ENCODE results near the gene HERC4.
A peak's percentile ranks its signal among the peaks of the same experiment; 100 is the strongest.
"Not testable (repeated sequence)": the region's sequence is repeated elsewhere in the genome, so short reads cannot be mapped to it uniquely, and the experiment has no call there.

HERC4 gene

DNA sequence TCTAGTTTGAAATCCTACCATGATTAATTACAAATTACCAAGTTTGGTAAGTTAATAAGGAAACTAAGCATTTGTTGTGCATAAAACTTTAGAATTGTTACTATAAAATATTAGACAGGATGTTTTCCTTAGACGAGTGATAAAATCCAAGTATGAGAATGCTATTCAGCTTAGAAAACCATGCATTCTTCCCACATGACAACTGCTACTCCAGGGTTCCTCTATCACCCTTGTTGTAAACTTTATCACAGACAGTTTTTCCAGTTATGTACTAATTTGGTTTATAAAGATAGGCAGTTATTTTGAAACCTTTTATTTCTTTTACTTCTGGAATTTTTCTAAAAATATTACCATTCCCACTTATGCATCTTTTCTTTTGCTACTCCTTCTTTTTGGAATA, 138.7 kb downstream of the HERC4 start:
- DNase-seq = no peak

DNA sequence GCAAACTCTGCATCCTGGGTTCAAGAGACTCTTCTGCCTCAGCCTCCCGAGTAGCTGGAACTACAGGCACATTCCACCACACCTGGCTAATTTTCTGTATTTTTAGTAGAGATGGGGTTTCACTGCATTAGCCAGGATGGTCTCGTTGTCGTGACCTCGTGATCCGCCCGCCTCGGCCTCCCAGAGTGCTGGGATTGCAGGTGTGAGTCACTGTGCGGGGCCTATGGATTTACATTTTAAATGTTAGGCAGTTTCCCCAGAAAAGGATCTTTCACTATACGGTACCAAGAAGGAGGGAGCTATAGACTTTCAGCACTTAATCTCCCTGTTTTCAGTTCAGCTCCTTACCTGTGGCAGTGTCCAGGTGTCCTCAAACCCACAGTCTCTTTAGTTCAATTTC, 139.9 kb downstream of the HERC4 start:
- DNase-seq = no peak

DNA sequence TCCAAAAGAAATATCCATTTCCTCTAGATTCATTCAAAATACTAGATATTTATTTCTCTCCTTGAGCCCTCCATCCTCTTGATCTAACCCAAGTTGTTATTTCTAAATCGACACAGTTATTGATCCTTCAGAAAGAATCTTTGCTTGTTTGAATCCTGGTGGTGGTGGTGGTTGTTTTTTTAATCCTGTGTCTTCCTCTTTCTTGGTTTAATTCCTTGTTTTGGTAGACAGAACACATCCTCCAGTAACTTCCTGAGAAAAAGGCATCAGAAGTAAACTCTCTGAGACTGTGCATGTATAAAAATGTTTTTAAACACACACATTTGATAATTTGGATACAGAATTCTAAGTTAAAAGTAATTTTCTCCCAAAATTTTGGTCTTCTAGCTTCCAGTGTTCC, 140.7 kb downstream of the HERC4 start:
- peak; percentile 8 for DNase-seq

DNA sequence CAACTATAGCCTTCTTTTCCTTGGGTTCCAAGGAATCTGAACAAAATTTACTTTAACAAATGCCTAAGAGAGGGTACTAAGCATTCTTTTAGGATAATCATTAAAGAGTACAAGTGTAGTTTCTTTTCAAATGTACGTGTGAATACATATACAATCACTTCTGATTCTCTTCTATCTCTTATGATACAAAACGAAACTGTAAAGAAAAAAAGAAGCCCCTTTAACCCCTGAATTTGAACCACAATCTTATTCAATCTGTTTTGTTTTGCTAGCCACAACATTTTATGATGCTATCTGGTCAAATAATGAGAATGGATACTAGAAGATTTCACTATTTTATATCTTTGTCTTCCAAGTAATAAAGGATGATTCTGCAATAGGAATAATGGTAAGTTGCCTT, 141.9 kb downstream of the HERC4 start:
- DNase-seq = no peak

DNA sequence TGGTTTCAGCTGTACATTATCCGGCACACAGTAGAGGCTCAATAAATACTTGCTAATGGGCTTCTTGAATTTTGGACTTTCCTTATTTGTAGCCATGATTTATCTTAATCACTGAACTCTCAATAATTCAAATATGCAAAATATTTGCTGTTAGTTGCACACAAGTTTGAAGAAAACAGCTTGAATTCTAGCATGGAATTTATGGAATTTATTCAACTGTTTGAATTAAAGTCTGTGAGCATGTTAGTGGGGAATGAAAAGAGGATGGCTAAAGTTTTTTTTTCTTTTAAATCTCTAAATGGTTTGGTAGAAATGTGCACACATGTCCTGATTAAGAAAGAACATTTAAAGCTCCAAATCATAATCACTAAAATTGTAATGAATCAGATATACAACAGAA, 148.1 kb downstream of the HERC4 start:
- no peak for DNase-seq

DNA sequence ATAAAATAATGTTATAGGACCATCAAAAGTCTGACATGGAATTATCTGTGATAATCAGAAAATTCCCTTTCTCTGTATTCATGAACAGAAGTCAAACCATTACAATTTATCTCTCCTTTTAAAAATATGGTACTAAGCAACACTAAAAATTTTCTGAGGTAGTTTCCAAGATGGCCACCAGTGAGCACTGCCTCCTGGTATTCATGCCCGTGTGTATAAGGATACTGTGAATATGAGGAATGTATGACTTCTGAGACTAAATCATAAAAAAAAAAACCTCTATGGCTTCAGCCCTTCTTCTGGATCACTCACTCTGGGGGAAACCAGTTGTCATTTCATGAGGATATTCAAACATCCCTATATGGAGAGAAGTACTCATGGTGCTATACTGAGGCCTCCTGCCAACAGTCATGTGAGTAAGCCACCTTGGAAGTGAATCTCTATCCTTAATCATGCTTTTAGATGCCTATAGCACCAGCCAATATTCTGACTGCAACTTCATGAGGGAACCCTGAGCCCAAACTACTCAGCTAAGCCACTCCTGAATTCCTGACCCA, 149.6 kb downstream of the HERC4 start:
- no peak for DNase-seq

DNA sequence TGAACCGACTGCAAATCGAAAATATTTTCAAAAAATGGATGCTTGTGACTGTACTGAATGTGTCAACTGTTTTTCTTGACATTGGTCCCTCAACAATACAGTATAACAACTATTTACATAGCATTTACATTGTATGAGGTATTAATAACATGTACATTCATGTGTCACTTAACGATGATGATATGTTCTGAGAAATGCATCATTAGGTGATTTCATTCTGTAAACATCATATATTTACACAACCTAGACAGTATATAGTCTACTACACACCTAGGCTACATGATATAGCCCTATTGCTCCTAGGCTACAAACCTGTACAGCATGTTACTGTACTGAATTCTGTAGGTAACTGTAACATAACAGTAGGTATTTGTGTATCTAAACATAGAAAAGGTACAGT, 150.9 kb downstream of the HERC4 start:
- no peak for DNase-seq

DNA sequence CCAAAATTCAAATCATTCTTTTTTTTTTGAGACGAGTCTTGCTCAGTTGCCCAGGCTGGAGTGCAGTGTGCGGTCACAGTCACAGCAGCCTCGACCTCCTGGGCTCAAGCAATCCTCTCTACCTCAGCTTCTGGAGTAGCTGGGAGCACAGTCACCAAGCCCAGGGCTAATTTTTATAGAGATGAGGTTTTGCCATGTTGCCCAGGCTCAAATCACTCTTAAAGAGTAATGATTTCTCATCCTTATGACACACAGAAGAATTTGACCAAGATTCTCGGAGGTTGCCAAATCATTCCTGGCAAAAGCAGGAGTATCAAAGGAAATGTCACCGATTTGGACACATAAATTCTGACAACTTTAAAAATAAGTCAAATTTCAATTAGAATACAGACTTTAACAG, 151.5 kb downstream of the HERC4 start:
- DNase-seq = no peak

DNA sequence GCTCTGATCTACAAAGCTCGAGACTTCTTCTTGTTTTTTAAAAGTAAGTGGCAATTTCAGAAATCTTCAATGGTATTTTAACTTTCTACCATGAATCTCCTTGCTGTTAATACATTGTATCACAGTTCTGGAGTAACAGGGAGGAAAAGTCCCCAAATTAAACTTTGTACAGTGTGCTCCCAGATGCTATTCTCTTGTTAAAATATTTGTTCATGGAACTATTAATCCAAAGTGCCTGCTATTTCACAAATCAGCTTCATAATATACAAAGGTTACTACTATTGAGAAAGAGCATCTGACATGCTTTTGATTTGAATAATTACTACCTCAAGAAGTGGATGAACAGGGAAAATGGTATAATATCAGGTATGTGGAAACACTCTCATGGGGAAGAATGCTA, 154.0 kb downstream of the HERC4 start:
- DNase-seq = no peak

DNA sequence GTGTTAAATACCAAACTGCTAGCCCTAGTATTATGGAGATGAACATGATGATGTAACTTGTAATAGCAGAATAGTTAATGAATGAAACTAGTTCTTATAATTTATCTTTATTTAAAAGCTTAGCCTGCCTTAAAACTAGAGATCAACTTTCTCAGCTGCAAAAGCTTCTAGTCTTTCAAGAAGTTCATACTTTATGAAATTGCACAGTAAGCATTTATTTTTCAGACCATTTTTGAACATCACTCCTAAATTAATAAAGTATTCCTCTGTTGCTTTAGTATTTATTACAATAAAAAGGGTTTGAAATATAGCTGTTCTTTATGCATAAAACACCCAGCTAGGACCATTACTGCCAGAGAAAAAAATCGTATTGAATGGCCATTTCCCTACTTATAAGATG, 157.4 kb downstream of the HERC4 start:
- no peak for DNase-seq

DNA sequence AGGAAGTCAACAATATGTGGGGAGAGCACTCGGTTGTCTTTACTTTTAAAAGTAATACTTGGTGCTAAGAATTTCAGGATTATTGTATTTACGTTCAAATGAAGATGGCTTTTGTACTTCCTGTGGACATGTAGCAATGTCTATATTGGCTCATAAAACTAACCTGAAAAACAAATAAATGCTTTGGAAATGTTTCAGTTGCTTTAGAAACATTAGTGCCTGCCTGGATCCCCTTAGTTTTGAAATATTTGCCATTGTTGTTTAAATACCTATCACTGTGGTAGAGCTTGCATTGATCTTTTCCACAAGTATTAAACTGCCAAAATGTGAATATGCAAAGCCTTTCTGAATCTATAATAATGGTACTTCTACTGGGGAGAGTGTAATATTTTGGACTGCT, 157.9 kb downstream of the HERC4 start:
- no peak for DNase-seq

DNA sequence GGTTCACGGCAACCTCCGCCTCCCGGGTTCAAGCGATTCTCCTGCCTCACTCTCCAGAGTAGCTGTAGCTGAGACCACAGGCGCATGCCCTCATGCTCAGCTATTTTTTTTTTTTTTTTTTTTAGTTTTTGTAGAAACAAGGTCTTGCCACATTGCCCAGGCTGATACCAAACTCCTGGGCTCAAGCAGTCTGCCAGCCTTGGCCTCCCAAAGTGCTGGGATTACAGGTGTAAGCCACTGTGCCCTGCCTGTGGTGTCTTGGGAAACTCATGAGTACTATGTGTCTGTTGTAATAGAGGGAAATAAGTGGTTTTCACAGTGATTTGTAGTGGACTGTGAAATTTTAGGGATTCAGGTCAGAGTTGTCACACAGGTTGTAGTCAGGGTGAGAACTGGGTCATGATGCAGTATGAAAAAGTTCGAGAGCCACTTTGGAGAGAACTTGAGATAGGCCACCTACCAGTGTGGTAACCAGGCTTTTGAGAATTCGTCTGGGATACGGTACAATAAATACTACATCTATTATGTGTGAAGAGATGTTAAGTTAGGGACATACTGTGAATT, 160.2 kb downstream of the HERC4 start:
- no peak for DNase-seq

DNA sequence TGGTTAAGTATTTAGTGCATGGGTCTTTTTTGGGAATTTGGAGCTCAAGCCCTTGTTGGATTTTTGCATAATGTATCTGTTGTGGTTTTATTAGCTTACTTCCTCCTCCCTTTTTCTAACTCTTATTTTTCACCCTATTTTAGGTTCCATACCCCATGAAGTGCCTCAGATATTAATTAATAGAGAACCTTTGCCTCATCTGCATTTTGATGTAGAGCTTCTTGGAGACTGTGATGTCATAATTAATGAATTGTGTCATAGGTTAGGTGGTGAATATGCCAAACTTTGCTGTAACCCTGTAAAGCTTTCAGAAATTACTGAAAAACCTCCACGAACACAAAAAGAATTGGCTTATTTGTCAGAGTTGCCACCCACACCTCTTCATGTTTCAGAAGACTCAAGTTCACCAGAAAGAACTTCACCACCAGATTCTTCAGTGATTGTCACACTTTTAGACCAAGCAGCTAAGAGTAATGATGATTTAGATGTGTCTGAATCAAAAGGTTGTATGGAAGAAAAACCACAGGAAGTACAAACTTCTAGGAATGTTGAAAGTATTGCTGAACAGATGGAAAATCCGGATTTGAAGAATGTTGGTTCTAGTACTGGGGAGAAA, 162.6 kb downstream of the HERC4 start:
- DNase-seq = no peak

DNA sequence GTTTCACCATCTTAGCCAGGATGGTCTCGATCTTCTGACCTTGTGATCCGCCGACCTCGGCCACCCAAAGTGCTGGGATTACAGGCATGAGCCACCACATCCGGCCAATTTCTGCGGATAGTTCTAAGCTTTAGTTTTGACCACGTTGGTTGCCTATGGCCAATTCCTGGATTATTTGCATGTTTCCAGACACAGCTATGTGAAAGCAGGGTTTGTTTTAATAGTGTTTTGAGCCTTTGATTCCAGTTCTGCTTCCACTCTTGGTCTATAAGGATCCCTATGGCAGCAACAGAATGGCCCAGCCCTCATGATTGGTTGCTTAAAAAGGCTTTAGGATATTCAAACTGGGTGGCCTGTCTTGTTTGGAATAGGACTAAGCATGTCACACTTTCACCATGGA, 171.5 kb downstream of the HERC4 start:
- DNase-seq = no peak

DNA sequence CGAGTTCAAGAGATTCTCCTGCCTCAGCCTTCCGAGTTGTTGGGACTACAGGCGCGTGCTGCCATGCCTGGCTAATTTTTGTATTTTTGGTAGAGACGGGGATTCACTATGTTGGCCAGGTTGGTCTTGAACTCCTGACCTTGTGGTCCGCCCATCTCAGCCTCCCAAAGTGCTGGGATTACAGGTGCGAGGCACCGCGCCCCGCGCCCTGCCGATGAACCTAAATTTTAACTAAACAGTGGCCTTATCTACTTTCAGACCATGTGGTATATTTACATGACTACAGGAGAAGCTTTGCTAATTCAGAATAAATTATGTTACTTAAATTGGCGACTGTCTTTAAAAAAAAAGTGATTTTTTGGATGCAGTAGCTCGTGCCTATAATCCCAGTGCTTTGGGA, 181.4 kb downstream of the HERC4 start:
- no peak for DNase-seq

DNA sequence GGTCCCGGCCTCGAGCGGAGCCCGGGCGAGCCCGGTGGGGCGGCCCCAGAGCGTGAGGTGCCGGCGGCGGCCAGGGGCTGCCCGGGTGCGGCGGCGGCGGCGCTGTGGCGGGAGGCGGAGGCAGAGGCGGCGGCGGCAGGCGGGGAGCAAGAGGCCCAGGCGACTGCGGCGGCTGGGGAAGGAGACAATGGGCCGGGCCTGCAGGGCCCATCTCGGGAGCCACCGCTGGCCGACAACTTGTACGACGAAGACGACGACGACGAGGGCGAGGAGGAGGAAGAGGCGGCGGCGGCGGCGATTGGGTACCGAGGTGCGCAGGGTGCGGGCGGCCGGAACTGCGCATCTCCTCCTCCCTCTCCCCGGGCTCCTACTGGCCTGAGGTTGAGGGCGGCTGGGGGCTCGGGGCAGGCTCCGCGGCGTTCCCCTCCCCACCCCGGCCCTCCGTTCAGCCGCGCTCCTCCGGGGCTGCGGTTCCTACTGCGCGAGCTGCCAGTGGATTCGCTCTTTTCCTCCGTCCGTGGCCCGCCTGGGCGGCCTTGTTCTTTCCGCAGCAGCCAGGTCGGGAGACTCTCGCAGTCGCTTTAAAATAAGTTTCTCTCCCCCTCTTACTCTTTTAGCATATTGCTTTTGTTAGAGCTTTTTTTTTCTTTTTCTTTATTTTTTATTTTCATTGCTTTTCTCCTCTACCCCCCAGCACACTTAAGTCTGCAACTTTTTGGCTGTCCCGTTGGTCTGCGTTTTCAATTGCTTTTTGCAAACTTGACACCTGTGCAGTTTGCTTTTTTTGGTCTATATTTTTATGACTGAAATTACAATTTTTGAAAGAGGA, 190.0 kb downstream of the HERC4 start:
- DNase-seq = peak; percentile 83

DNA sequence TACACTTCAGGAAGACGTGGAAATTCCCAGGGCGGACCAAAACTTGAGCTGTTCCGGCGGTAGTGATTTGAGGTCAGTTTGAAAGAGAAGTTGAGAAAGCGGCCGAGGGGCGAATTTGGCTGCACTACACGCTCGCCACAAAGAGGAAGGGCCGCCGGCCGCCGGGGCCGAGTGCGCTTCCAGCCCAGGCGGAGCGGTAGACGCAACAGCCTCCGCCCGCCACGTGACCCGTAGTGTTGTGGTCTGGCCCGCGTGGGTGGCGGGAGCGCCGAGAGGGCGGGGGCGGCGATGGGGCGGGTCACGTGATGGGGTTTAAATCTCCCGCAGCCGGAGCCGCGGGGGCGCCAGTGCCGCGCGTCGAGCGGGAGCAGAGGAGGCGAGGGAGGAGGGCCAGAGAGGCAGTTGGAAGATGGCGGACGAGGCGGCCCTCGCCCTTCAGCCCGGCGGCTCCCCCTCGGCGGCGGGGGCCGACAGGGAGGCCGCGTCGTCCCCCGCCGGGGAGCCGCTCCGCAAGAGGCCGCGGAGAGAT, 190.7 kb downstream of the HERC4 start, which contains the start of gene SIRT1:
SIRT1 (plus strand) TSS at position 344 of the 529 bp plus-strand sequence; CDS start at position 410, 66 bp downstream.
- peak; percentile 98 for DNase-seq

DNA sequence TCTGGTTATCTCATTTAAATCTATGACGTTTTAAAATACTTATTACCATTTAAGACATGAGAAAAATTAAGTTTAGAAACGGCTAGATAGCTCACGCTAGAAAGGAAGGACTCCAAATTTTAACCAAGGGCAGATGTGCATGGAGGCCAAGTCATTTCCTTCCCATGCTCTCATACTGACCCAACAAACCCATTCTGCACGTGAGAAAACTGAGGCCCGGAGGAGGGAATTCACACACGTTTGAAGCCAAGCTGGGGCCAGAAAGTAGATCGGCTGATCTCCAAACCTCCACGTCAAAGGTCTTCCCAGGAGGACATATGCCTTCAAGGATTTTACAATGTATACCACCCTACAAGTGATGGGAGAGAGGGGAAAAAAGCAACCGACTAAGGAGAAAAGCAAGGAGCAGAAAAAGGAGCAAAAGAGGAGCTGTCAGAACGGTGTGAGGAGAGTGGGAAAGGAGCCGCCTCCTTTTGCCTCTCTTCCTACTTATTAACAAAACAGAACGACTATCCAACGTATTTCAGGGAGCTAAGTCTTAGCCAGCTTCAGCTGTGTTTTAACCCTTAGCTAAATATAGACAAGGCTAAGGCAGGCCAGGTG, 191.3 kb downstream of the HERC4 start:
- DNase-seq = peak; percentile 12

DNA sequence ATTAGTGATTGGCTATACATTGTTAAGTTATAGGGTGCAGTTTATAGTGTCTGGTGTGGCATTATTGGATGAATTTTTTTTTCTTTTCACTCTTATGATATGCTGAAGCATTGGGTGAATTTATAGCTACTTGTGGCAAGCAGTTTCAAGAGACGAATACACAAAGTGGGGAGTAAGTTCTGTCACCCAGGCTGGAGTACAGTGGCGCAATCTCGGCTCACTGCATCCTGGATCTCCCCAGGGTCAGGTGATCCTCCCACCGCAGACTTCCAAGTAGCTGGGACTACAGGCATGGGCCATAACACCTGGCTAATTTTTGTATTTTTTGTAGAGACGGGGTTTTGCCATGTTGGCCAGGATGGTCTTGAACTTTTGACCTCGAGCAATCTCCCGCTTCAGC, 196.9 kb downstream of the HERC4 start:
- DNase-seq = no peak

DNA sequence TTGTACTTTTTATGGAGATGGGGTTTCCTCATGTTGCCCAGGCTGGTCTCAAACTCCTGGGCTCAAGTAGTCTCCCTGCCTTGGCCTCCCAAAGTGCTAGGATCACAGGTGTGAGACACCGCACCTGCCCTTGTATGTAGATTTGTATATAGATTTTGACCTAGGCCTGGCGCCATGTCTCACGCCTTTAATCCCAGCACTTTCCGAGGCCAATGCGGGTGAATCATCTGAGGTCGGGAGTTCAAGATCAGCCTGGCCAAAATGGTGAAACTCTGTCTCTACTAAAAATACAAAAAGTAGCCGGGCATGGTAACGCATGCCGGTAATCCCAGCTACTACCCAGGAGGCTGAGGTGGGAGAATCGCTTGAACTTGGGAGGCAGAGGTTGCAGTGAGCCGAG, 197.7 kb downstream of the HERC4 start:
- DNase-seq = not testable (repeated sequence)

DNA sequence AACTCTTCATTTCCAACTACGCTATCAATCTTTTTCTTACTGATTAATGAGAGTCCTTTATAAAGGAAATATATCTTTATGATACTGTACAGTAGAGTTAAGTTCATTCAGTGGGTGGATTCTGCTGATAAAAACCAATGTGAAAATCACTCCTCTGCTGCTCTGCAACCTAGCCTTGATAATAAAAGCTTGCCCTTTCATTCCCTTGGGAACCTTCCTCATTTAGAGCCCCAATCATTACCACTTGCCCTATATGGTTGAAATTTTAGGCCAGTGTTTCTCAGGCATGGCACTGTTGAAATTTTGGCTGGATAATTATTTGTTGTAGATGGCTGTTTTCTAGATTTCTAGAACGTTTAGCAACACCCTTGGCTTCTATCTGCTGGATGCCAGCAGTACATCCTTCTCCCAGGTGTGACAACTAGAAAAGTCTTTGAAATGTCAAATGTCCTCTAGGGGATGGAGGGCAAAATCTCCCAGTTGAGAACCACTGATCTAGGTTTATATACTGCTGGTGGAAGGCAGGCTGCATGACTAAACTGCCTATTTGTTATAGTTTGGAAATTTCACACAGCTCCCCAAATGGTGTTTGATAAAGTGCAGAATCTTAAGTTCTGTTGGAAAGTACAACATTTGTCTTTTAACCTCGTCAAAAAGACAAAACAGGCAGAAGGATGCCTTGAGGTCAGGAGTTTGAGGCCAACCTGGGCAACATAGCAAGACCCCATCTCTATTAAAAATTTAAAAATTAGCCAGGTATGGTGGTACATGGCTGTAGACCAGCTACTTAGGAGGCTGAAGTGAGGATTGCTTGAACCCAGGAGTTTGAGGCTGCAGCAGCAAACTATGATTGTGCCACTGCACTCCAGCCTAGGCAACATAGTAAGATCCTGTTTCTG, 199.5 kb downstream of the HERC4 start:
- DNase-seq = no peak
